Peyer's patch (tissue), 4 donors: Measurements from ENCODE around the gene ACAP2.

Experiments used
- POLR2A ChIP-seq, 2 donors: fragments of 450-650 bp; IDR thresholded peaks; one replicate each; pipeline ENCODE4 v1.5.1; 2017; ENCODE audit warnings: antibody characterized with exemption in 2 of 2, mild to moderate bottlenecking in 2 of 2, moderate library complexity in 2 of 2
- TF ChIP-seq, protein P1 (sequence below), 6 experiments: fragments of 450-650 bp in 4 of 6; fragments of 200-600 bp in 2 of 6; sonication (generic) in 1 of 6; IDR thresholded peaks; one replicate each; pipeline ENCODE4 v1.5.1; 2017 to 2019; ENCODE audit warnings: antibody characterized with exemption in 6 of 6, mild to moderate bottlenecking in 3 of 6, moderate library complexity in 1 of 6

GRCh38 chr3:195441051-195441450 is 1.8 kb downstream of the ACAP2 start:
- TF ChIP-seq, protein P1, sequence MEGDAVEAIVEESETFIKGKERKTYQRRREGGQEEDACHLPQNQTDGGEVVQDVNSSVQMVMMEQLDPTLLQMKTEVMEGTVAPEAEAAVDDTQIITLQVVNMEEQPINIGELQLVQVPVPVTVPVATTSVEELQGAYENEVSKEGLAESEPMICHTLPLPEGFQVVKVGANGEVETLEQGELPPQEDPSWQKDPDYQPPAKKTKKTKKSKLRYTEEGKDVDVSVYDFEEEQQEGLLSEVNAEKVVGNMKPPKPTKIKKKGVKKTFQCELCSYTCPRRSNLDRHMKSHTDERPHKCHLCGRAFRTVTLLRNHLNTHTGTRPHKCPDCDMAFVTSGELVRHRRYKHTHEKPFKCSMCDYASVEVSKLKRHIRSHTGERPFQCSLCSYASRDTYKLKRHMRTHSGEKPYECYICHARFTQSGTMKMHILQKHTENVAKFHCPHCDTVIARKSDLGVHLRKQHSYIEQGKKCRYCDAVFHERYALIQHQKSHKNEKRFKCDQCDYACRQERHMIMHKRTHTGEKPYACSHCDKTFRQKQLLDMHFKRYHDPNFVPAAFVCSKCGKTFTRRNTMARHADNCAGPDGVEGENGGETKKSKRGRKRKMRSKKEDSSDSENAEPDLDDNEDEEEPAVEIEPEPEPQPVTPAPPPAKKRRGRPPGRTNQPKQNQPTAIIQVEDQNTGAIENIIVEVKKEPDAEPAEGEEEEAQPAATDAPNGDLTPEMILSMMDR (IDR thresholded peaks at IDR 0.05), result no peak
- TF ChIP-seq POLR2A (IDR thresholded peaks at IDR 0.05), result no peak
